DMS53 treated with DMSO at 0.1 percent for 48 hours (cell line): ENCODE results near the gene FAM216B.

Source experiments
- DNase-seq: peaks from one replicate; lab custom pipeline; 2025; ENCODE audit not compliant: unreplicated experiment; lab: John Stamatoyannopoulos, UW

The FAM216B gene

GRCh38 chr13:42781352-42781751, at the start of gene FAM216B:
TSS of gene FAM216B (plus strand) at chr13:42781584. CDS start at chr13:42784068, 2,484 bp downstream.
- DNase-seq, result no peak

- DNase-seq, result no peak
Observed at GRCh38 chr13:42732073-42732472, 49.3 kb upstream of the FAM216B start.

GRCh38 chr13:42733046-42733445, 48.3 kb upstream of the FAM216B start:
- DNase-seq, result no peak

- DNase-seq, result no peak
Observed at GRCh38 chr13:42735010-42735409, 46.4 kb upstream of the FAM216B start.

GRCh38 chr13:42740753-42741152, 40.6 kb upstream of the FAM216B start:
- peak; percentile 38 for DNase-seq

GRCh38 chr13:42741914-42742313, 39.5 kb upstream of the FAM216B start:
- no peak for DNase-seq

GRCh38 chr13:42745655-42746054, 35.7 kb upstream of the FAM216B start:
- DNase-seq, result no peak

GRCh38 chr13:42746866-42747265, 34.5 kb upstream of the FAM216B start:
- no peak for DNase-seq

GRCh38 chr13:42747399-42747873, 33.9 kb upstream of the FAM216B start:
- peak; percentile 5 for DNase-seq

- DNase-seq, result no peak
Observed at GRCh38 chr13:42750794-42751193, 30.6 kb upstream of the FAM216B start.

- DNase-seq, result no peak
Observed at GRCh38 chr13:42751693-42752092, 29.7 kb upstream of the FAM216B start.

- DNase-seq, result no peak
Observed at GRCh38 chr13:42752731-42753130, 28.7 kb upstream of the FAM216B start.

- no peak for DNase-seq
Observed at GRCh38 chr13:42753697-42754096, 27.7 kb upstream of the FAM216B start.

- DNase-seq, result no peak
Observed at GRCh38 chr13:42754801-42755510, 26.4 kb upstream of the FAM216B start.

GRCh38 chr13:42757678-42758420, 23.5 kb upstream of the FAM216B start:
- no peak for DNase-seq

GRCh38 chr13:42758515-42758914, 22.9 kb upstream of the FAM216B start:
- no peak for DNase-seq

- DNase-seq, result no peak
Observed at GRCh38 chr13:42760951-42761350, 20.4 kb upstream of the FAM216B start.

GRCh38 chr13:42762251-42762650, 19.1 kb upstream of the FAM216B start:
- DNase-seq, result no peak

- DNase-seq, result peak; percentile 24
Observed at GRCh38 chr13:42762917-42763316, 18.5 kb upstream of the FAM216B start.

- DNase-seq, result no peak
Observed at GRCh38 chr13:42766016-42766415, 15.4 kb upstream of the FAM216B start.

- DNase-seq, result no peak
Observed at GRCh38 chr13:42769650-42770049, 11.7 kb upstream of the FAM216B start.

GRCh38 chr13:42776558-42776957, 4.8 kb upstream of the FAM216B start:
- DNase-seq, result peak; percentile 47
